Vagina (tissue), 2 donors: Measurements from ENCODE around the gene PLEKHG2.

Experiments used
- CTCF ChIP-seq, 3 experiments: fragments of 450-650 bp in 2 of 3; fragments of 200-600 bp in 1 of 3; sonication (generic) in 1 of 3; IDR thresholded peaks; one replicate each; pipeline ENCODE4 v1.5.1; 2017 to 2019; ENCODE audit warnings: antibody characterized with exemption in 3 of 3, mild to moderate bottlenecking in 2 of 3, moderate library complexity in 2 of 3
- POLR2A ChIP-seq, 2 donors: fragments of 450-650 bp; IDR thresholded peaks; one replicate each; pipeline ENCODE4 v1.6.1; 2017; ENCODE audit warnings: antibody characterized with exemption in 2 of 2, mild to moderate bottlenecking in 2 of 2, moderate library complexity in 2 of 2
- POLR2AphosphoS5 ChIP-seq, 2 donors: sonication (generic); formaldehyde crosslinking; IDR thresholded peaks; one replicate each; pipeline ENCODE4 v1.9.0; 2017; ENCODE audit warnings: antibody characterized with exemption in 2 of 2, mild to moderate bottlenecking in 2 of 2, low read depth in 1 of 2; ENCODE audit not compliant: insufficient read depth in 1 of 2

- TF ChIP-seq CTCF (IDR thresholded peaks at IDR 0.05) (no peak), POLR2A (IDR thresholded peaks at IDR 0.05) (no peak), POLR2AphosphoS5 (IDR thresholded peaks at IDR 0.05; ENCODE audit: insufficient read depth in 1 of 2, low read depth in 1 of 2) (no peak)
Measured at GRCh38 chr19:39436350-39436716, 23.9 kb downstream of the PLEKHG2 start.
